Pancreas (tissue), 10 donors: ENCODE measurements around the gene ZFAND3. TPM values are rescaled to one million over a fixed set of nuclear protein-coding genes. Genes with fewer than 3 reads are reported as not detected.

Experiments used
- ATAC-seq, 4 donors: fragments of 200-7000 bp; cut with Tn5 transposase; one replicate each; pipeline versions ENCODE4 v1.8.0 to v1.9.1; 2020; ENCODE audit warnings: mild to moderate bottlenecking in 4 of 4, moderate library complexity in 4 of 4
- DNase-seq, 6 donors: peaks; one replicate each; pipeline ENCODE4 v3.0.0-alpha.2; 2020
- FAIRE-seq: peaks from 2 replicates; lab custom pipeline; 2012; peaks lifted over from hg19 to GRCh38; lab: Jason Lieb, UNC
- H3K27ac ChIP-seq, 4 donors: fragments of 200-600 bp; sonication (generic); 1 replicate in 3 of 4; 2 replicates in 1 of 4; pipeline versions ENCODE4 v1.5.0 to v1.8.0; 2020
- H3K27me3 ChIP-seq, 4 donors: fragments of 200-600 bp; one replicate each; pipeline ENCODE4 v1.8.0; 2021
- H3K36me3 ChIP-seq, 3 donors: fragments of 200-600 bp; sonication (generic) in 1 of 3; one replicate each; pipeline versions ENCODE4 v1.5.0 to v1.8.0; 2020 to 2021
- H3K4me1 ChIP-seq, 3 donors: fragments of 200-600 bp; one replicate each; pipeline ENCODE4 v1.8.0; 2021
- H3K4me3 ChIP-seq, 4 donors: fragments of 200-600 bp; sonication (generic) in 2 of 4; one replicate each; pipeline versions ENCODE4 v1.5.0 to v1.8.0; 2020 to 2021
- H3K9me3 ChIP-seq, 4 donors: fragments of 200-600 bp; one replicate each; pipeline ENCODE4 v1.8.0; 2021
- CTCF ChIP-seq, 4 donors: fragments of 200-600 bp; sonication (generic) in 3 of 4; IDR thresholded peaks; one replicate each; pipeline versions ENCODE4 v1.5.0 to v1.8.0; 2021; ENCODE audit warnings: antibody characterized with exemption in 4 of 4
- WGBS, 2 donors: extraction: QIAGEN DNeasy Blood & Tissue Kit; methylation state at CpG; one replicate each; pipeline ENCODE4 v1.1.7; 2013; 5-methylcytosine and 5-hydroxymethylcytosine counted together
- intact Hi-C, 3 donors: fragments of 100-400 bp; cut with DNase I; formaldehyde crosslinking; loops; one replicate each; pipeline versions ENCODE4 v1.11.1 to v1.14.2; 2022
- polyA plus RNA-seq, 2 donors: library from polyadenylated mRNA; stranded (reverse); fragments of 200-250 nt; gene quantifications; one replicate each; pipeline ENCODE4 v1.2.3, GENCODE V29; 2013
- total RNA-seq, 6 donors: library from RNA; stranded (reverse); fragmentation: NEBNext Ultra II Directional in 4 of 6; extraction: Animal tissue kit (Norgen Biotek cat#: 25700) in 4 of 6; gene quantifications; one replicate each; pipeline versions ENCODE4 v1.2.1 to v1.2.4, GENCODE V29; 2021 to 2023
- donor health status: healthy with polysubstance abuse.
- donor health status: DM: no; HTN: no; CAD: no; lungs with moderate emphysema.
- donor health status: DM: no; HTN: no; CAD: no.
- donor health status: control.
- donor health status: control.
- donor health status: Bipolar disorder and iron deficiency.
- donor health status: DM: yes; HTN: yes; CAD: no.
- donor health status: DM: no; HTN: no; CAD: no.
- donor health status: DM: no; HTN: no; CAD: no.
- donor health status: DM: yes; HTN: yes; CAD: no.

Gene ZFAND3
- total and polyA plus RNA-seq, 8 donors = 13.1 to 49.8 (median 31.8) TPM

GRCh38 chr6:38138374-38138773, 318.8 kb downstream of the ZFAND3 start:
- no peaks in the 10 kb centered on the region for H3K9me3 ChIP-seq
- H3K27ac ChIP-seq = no peak overlapping the region
- TF ChIP-seq CTCF (IDR thresholded peaks at IDR 0.05) = no peak
- DNase-seq (no peak), ATAC-seq (no peak), FAIRE-seq (no peak)
- intact Hi-C loops = no loop called here
- no peaks in the 10 kb centered on the region for H3K27me3 ChIP-seq
- no peaks in the 10 kb centered on the region for H3K4me1 ChIP-seq
- WGBS, 2 donors = 96 to 98% methylated on average over 5 of the region's 5 CpGs
- no peaks in the 10 kb centered on the region for H3K36me3 ChIP-seq
- H3K4me3 ChIP-seq = no peak overlapping the region

GRCh38 chr6:38141085-38141484, 321.6 kb downstream of the ZFAND3 start:
- Histone ChIP-seq H3K27ac (no peak overlapping the region), H3K9me3 (no peaks in the 10 kb centered on the region), H3K4me1 (no peaks in the 10 kb centered on the region), H3K36me3 (no peaks in the 10 kb centered on the region), H3K4me3 (no peak overlapping the region), H3K27me3 (no peaks in the 10 kb centered on the region)
- ATAC-seq = peak in 2 of 4 donors; percentile 41 to 57
- DNase-seq = no peak
- WGBS, 2 donors = 68% methylated on average over 4 of the region's 4 CpGs
- intact Hi-C loops = no loop called here
- no peak for TF ChIP-seq CTCF (IDR thresholded peaks at IDR 0.05)
- FAIRE-seq = no peak

GRCh38 chr6:38141716-38142115, 322.2 kb downstream of the ZFAND3 start:
- WGBS, 2 donors = 92% methylated on average over 6 of the region's 6 CpGs
- TF ChIP-seq CTCF (IDR thresholded peaks at IDR 0.05) = no peak
- DNase-seq (no peak), ATAC-seq (no peak), FAIRE-seq (no peak)
- intact Hi-C loops = no loop called here
- H3K27ac ChIP-seq = no peak overlapping the region
- H3K4me3 ChIP-seq = no peak overlapping the region
- H3K4me1 ChIP-seq = no peaks in the 10 kb centered on the region
- H3K36me3 ChIP-seq = no peaks in the 10 kb centered on the region
- no peaks in the 10 kb centered on the region for H3K27me3 ChIP-seq
- H3K9me3 ChIP-seq = no peaks in the 10 kb centered on the region

GRCh38 chr6:38142178-38142902, 322.8 kb downstream of the ZFAND3 start:
- Histone ChIP-seq H3K9me3 (no peaks in the 10 kb centered on the region), H3K4me1 (no peaks in the 10 kb centered on the region), H3K4me3 (no peak overlapping the region), H3K27me3 (no peaks in the 10 kb centered on the region), H3K27ac (no peak overlapping the region), H3K36me3 (no peaks in the 10 kb centered on the region)
- TF ChIP-seq CTCF (IDR thresholded peaks at IDR 0.05) = no peak
- FAIRE-seq = no peak
- no peak for DNase-seq
- intact Hi-C loops = no loop called here
- 87 to 94% methylated on average over 7 of the region's 7 CpGs for WGBS, 2 donors
- no peak for ATAC-seq
